T-helper 9 cell (primary cell): ENCODE measurements around the gene PPL.
"Not testable (repeated sequence)": the region's sequence is repeated elsewhere in the genome, so short reads cannot be mapped to it uniquely, and the experiment has no call there.

Source experiments
- DNase-seq: peaks from one replicate; pipeline ENCODE4 v3.0.0-alpha.2; 2020

The PPL gene

GRCh38 chr16:4957720-4958509 is 21.0 kb upstream of the PPL start, which contains the start of gene SEC14L5:
TSS of gene SEC14L5 (plus strand) at chr16:4958330. CDS start at chr16:4959324, 994 bp downstream.
- DNase-seq = peak; percentile 89

- DNase-seq = no peak
Observed at GRCh38 chr16:4957420-4957719, 20.4 kb upstream of the PPL start.

GRCh38 chr16:4954714-4955113 is 17.8 kb upstream of the PPL start:
- DNase-seq = no peak

- not testable (repeated sequence) for DNase-seq
Observed at GRCh38 chr16:4951583-4951982, 14.6 kb upstream of the PPL start.

- DNase-seq = no peak
Observed at GRCh38 chr16:4949986-4950385, 13.0 kb upstream of the PPL start.

GRCh38 chr16:4948903-4949766 is 12.2 kb upstream of the PPL start:
- no peak for DNase-seq

- DNase-seq = no peak
Observed at GRCh38 chr16:4947722-4948503, 11.0 kb upstream of the PPL start.

GRCh38 chr16:4946917-4947316 is 10.0 kb upstream of the PPL start:
- no peak for DNase-seq

GRCh38 chr16:4945560-4946502 is 8.9 kb upstream of the PPL start:
- no peak for DNase-seq

- DNase-seq = no peak
Observed at GRCh38 chr16:4944333-4945281, 7.7 kb upstream of the PPL start.

- DNase-seq = no peak
Observed at GRCh38 chr16:4942481-4942880, 5.5 kb upstream of the PPL start.

GRCh38 chr16:4940719-4941118 is 3.8 kb upstream of the PPL start:
- DNase-seq = no peak

- no peak for DNase-seq
Observed at GRCh38 chr16:4938683-4939030, 1.7 kb upstream of the PPL start.

- DNase-seq = no peak
Observed at GRCh38 chr16:4937782-4938682, 1.1 kb upstream of the PPL start.

GRCh38 chr16:4936181-4936990 is 562 bp downstream of the PPL start:
- DNase-seq = no peak

- no peak for DNase-seq
Observed at GRCh38 chr16:4935241-4935855, 1.6 kb downstream of the PPL start.

- DNase-seq = no peak
Observed at GRCh38 chr16:4934591-4934990, 2.4 kb downstream of the PPL start.

- DNase-seq = no peak
Observed at GRCh38 chr16:4933871-4934395, 3.0 kb downstream of the PPL start.
